ENCODE measurements around the gene UGT1A3. TPM values are rescaled to one million over a fixed set of nuclear protein-coding genes. Genes with fewer than 3 reads are reported as not detected.

UGT1A3 gene
- total RNA-seq, 5 donors from 2014 or later (not counting 1 experiment from before 2014, with no cell fraction given): not detected

DNA sequence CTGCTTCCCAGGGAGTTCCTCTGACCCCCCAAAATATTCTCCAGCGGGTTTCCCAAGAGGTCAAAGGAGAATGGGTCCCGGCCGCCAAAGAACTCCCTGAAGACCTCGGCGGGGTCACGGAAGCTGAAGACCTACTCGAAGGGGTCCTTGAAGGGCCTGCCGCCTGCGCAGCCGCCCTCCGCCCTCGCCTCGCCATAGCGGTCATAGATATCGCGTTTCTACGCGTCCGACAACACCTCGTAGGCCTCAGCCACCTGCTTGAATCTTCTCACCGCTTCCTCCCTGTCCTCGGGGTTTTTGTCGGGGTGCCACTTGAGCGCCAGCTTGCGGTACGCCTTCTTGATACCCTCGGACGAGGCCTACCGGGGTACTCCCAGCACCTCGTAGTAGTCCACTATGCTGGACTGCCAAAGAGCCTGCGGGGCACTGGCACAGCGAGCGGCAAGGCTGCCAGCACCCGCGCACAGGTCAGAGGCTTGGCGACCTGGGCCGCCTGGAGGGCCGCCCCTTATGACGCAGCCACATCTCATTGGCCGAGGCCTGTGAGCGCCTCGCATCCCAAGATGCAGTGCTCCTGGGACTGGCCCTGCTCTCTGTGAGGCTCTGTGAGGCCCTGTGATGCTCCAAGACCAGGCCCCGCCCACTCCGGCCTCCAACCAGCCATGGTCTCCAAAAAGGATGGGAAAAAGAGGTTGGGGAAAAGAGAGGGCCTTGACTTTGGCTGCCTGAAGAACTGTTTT is 26.2 kb downstream of the UGT1A3 start:
- DNase-seq (no peak), ATAC-seq (replicated peaks in 1 of 4) (no peak)
- Histone ChIP-seq H3K27me3 (replicated peaks in 1 of 2; ENCODE audit: control insufficient read depth in 2 of 2, extremely low read depth in 1 of 2, insufficient read depth in 2 of 2, low read length in 1 of 2) (peaks cover 0 to 6% of the 10 kb centered on the region in 2 experiments), H3K4me3 (ENCODE audit: control insufficient read depth in 1 of 2, extremely low read depth in 1 of 2, low read length in 1 of 2) (no peak overlapping the region), H3K36me3 (ENCODE audit: control insufficient read depth in 2 of 2, extremely low read depth in 1 of 2, insufficient read depth in 1 of 2, low read length in 1 of 2) (no peaks in the 10 kb centered on the region), H3K9me3 (no peaks in the 10 kb centered on the region), H3K27ac (ENCODE audit: low read length) (no peak overlapping the region), H3K4me1 (ENCODE audit: control insufficient read depth in 1 of 2, extremely low read depth in 1 of 2, insufficient read depth in 2 of 2, low read length in 2 of 2) (no peaks in the 10 kb centered on the region)
- ChIA-PET CTCF (no interaction called here), POLR2A (no interaction called here)
- no peaks in the 10 kb centered on the region for H3K4me1 Mint-ChIP-seq
- no peaks in the 10 kb centered on the region for H3K36me3 Mint-ChIP-seq
- peaks cover 7 to 14% of the 10 kb centered on the region in 2 donors for H3K27me3 Mint-ChIP-seq
- no peak overlapping the region for H3K27ac Mint-ChIP-seq
- WGBS (ENCODE audit: insufficient coverage): 91% methylated on average over 35 of the region's 44 CpGs
- no peak overlapping the region for H3K4me3 Mint-ChIP-seq
- H3K9me3 Mint-ChIP-seq: peaks cover 2 to 15% (median 6%) of the 10 kb centered on the region in 3 donors

DNA sequence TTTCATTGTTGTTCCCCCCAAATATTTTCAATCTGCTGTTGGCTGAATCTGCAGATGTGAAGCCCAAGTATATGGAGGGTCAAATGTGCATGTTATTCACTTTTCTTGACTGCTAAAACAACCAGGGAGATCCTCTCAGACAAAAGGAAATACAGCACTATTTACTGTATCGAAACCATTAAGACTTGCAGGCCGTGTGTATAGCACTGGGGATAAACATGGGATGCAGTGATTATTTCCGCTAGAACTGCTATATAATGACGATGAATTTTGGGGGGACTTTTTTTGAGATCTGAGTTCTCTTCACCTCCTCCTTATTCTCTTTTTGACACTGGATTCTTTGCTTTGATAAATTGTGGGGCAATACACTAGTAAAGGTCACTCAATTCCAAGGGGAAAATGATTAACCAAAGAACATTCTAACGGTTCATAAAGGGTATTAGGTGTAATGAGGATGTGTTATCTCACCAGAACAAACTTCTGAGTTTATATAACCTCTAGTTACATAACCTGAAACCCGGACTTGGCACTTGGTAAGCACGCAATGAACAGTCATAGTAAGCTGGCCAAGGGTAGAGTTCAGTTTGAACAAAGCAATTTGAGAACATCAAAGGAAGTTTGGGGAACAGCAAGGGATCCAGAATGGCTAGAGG is 27.7 kb downstream of the UGT1A3 start:
- no peak for ATAC-seq (replicated peaks in 1 of 4)
- CTCF ChIA-PET: no interaction called here

DNA sequence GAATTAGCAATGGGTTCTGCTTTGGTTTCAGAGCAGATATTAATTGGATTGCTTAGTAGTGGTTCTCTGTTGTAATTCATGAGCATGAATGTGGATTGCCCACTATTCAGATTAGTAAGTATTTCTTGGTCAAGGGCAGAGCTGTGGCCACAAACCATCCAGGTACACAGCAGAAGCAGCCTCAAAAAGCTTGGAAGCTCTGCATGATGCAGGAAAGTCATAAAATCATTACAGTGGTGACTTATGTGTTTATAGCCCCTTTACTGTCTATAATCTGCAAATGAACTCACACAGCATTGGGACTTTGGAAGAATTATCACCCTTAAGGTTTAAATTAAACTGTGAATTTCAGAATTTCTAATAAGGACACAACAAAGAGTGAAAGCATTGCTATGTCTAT is 29.3 kb downstream of the UGT1A3 start:
- Histone ChIP-seq H3K27ac (ENCODE audit: low read length) (no peak overlapping the region), H3K4me3 (ENCODE audit: control insufficient read depth in 1 of 2, extremely low read depth in 1 of 2, low read length in 1 of 2) (no peak overlapping the region), H3K9me3 (no peaks in the 10 kb centered on the region), H3K36me3 (ENCODE audit: control insufficient read depth in 2 of 2, extremely low read depth in 1 of 2, insufficient read depth in 1 of 2, low read length in 1 of 2) (no peaks in the 10 kb centered on the region), H3K27me3 (replicated peaks in 1 of 2; ENCODE audit: control insufficient read depth in 2 of 2, extremely low read depth in 1 of 2, insufficient read depth in 2 of 2, low read length in 1 of 2) (peaks cover 0 to 2% of the 10 kb centered on the region in 2 experiments), H3K4me1 (ENCODE audit: control insufficient read depth in 1 of 2, extremely low read depth in 1 of 2, insufficient read depth in 2 of 2, low read length in 2 of 2) (no peaks in the 10 kb centered on the region)
- POLR2A ChIA-PET: no interaction called here
- no peak for ATAC-seq (replicated peaks in 1 of 4)
- no peaks in the 10 kb centered on the region for H3K36me3 Mint-ChIP-seq
- H3K4me1 Mint-ChIP-seq: no peaks in the 10 kb centered on the region
- H3K27me3 Mint-ChIP-seq: peaks cover 0 to 8% of the 10 kb centered on the region in 2 donors
- CTCF ChIA-PET: no interaction called here
- no peak overlapping the region for H3K27ac Mint-ChIP-seq
- no peak overlapping the region for H3K4me3 Mint-ChIP-seq
- no peaks in the 10 kb centered on the region for H3K9me3 Mint-ChIP-seq
- DNase-seq: no peak

More for the DNA sequence above, 27.7 kb downstream of the UGT1A3 start:
- POLR2A ChIA-PET: no interaction called here
- H3K4me1 Mint-ChIP-seq: no peaks in the 10 kb centered on the region
- H3K4me3 Mint-ChIP-seq: no peak overlapping the region
- 83% methylated on average over 1 of the region's 7 CpGs for WGBS (ENCODE audit: insufficient coverage)
- H3K27me3 Mint-ChIP-seq: peaks cover 0 to 14% of the 10 kb centered on the region in 2 donors
- no peaks in the 10 kb centered on the region for H3K9me3 ChIP-seq
- H3K27ac ChIP-seq (ENCODE audit: low read length): no peak overlapping the region
- H3K27me3 ChIP-seq (replicated peaks in 1 of 2; ENCODE audit: control insufficient read depth in 2 of 2, extremely low read depth in 1 of 2, insufficient read depth in 2 of 2, low read length in 1 of 2): peaks cover 0 to 2% of the 10 kb centered on the region in 2 experiments
- DNase-seq: no peak
- H3K27ac Mint-ChIP-seq: no peak overlapping the region
- H3K9me3 Mint-ChIP-seq: peaks cover 0 to 4% (median 3%) of the 10 kb centered on the region in 3 donors
- no peak overlapping the region for H3K4me3 ChIP-seq (ENCODE audit: control insufficient read depth in 1 of 2, extremely low read depth in 1 of 2, low read length in 1 of 2)
- H3K4me1 ChIP-seq (ENCODE audit: control insufficient read depth in 1 of 2, extremely low read depth in 1 of 2, insufficient read depth in 2 of 2, low read length in 2 of 2): no peaks in the 10 kb centered on the region
- H3K36me3 Mint-ChIP-seq: no peaks in the 10 kb centered on the region
- no peaks in the 10 kb centered on the region for H3K36me3 ChIP-seq (ENCODE audit: control insufficient read depth in 2 of 2, extremely low read depth in 1 of 2, insufficient read depth in 1 of 2, low read length in 1 of 2)

DNA sequence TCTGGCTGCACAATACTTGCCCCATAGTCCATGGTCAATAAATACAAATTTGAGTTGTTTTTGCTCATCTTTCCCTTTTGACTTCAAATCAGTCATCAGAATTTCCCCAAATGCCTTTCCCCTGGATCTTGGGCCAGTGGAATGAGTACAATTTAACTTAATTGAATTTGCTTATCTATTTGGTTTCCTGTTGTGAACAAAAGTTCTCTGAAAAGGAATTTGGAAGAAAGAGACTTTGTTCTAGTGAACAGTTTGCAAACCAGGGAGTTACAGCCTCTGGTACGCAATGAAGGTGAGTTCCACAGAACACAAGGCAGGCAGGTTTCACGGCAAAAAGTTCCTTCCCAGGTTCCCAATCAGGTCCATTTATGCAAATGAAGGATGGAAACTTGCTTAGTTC is 30.0 kb downstream of the UGT1A3 start:
- H3K9me3 Mint-ChIP-seq: no peaks in the 10 kb centered on the region
- no peaks in the 10 kb centered on the region for H3K36me3 Mint-ChIP-seq
- WGBS (ENCODE audit: insufficient coverage): no CpG with 5 or more reads among the region's 2 CpGs
- H3K27me3 Mint-ChIP-seq: peaks cover 5 to 14% of the 10 kb centered on the region in 2 donors
- H3K27ac Mint-ChIP-seq: no peak overlapping the region
- no peak for ATAC-seq (replicated peaks in 1 of 4)
- Histone ChIP-seq H3K9me3 (no peaks in the 10 kb centered on the region), H3K4me1 (ENCODE audit: control insufficient read depth in 1 of 2, extremely low read depth in 1 of 2, insufficient read depth in 2 of 2, low read length in 2 of 2) (no peaks in the 10 kb centered on the region), H3K27me3 (replicated peaks in 1 of 2; ENCODE audit: control insufficient read depth in 2 of 2, extremely low read depth in 1 of 2, insufficient read depth in 2 of 2, low read length in 1 of 2) (peaks cover 0 to 2% of the 10 kb centered on the region in 2 experiments), H3K4me3 (ENCODE audit: control insufficient read depth in 1 of 2, extremely low read depth in 1 of 2, low read length in 1 of 2) (no peak overlapping the region), H3K36me3 (ENCODE audit: control insufficient read depth in 2 of 2, extremely low read depth in 1 of 2, insufficient read depth in 1 of 2, low read length in 1 of 2) (no peaks in the 10 kb centered on the region), H3K27ac (ENCODE audit: low read length) (no peak overlapping the region)
- H3K4me1 Mint-ChIP-seq: no peaks in the 10 kb centered on the region
- DNase-seq: no peak
- POLR2A ChIA-PET: no interaction called here
- H3K4me3 Mint-ChIP-seq: no peak overlapping the region
- CTCF ChIA-PET: no interaction called here

DNA sequence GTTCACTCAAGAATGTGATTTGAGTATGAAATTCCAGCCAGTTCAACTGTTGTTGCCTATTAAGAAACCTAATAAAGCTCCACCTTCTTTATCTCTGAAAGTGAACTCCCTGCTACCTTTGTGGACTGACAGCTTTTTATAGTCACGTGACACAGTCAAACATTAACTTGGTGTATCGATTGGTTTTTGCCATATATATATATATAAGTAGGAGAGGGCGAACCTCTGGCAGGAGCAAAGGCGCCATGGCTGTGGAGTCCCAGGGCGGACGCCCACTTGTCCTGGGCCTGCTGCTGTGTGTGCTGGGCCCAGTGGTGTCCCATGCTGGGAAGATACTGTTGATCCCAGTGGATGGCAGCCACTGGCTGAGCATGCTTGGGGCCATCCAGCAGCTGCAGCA is 31.2 kb downstream of the UGT1A3 start, which contains the start of gene UGT1A1:
Gene UGT1A1 (plus strand): TSS at position 228 of the 400 bp plus-strand sequence. CDS start 18 bp downstream, at position 246.
- 90% methylated on average over 6 of the region's 6 CpGs for WGBS (ENCODE audit: insufficient coverage)
- Mint-ChIP-seq H3K27ac (no peak within 1 kb of the TSS), H3K4me3 (no peak within 1 kb of the TSS), H3K9me3 (no peaks in the 10 kb centered on the region), H3K27me3 (peaks cover 12 to 16% of the 10 kb centered on the region in 2 donors), H3K36me3 (no peaks in the 10 kb centered on the region), H3K4me1 (no peaks in the 10 kb centered on the region)
- ChIA-PET CTCF (no interaction called here), POLR2A (no interaction called here)
- H3K9me3 ChIP-seq: no peaks in the 10 kb centered on the region
- no peaks in the 10 kb centered on the region for H3K36me3 ChIP-seq (ENCODE audit: control insufficient read depth in 2 of 2, extremely low read depth in 1 of 2, insufficient read depth in 1 of 2, low read length in 1 of 2)
- H3K27me3 ChIP-seq (replicated peaks in 1 of 2; ENCODE audit: control insufficient read depth in 2 of 2, extremely low read depth in 1 of 2, insufficient read depth in 2 of 2, low read length in 1 of 2): peaks cover 0 to 4% of the 10 kb centered on the region in 2 experiments
- ATAC-seq (replicated peaks in 1 of 4) (no peak), DNase-seq (no peak)
- H3K4me1 ChIP-seq (ENCODE audit: control insufficient read depth in 1 of 2, extremely low read depth in 1 of 2, insufficient read depth in 2 of 2, low read length in 2 of 2): no peaks in the 10 kb centered on the region
- H3K27ac ChIP-seq (ENCODE audit: low read length): no peak within 1 kb of the TSS
- no peak within 1 kb of the TSS for H3K4me3 ChIP-seq (ENCODE audit: control insufficient read depth in 1 of 2, extremely low read depth in 1 of 2, low read length in 1 of 2)

DNA sequence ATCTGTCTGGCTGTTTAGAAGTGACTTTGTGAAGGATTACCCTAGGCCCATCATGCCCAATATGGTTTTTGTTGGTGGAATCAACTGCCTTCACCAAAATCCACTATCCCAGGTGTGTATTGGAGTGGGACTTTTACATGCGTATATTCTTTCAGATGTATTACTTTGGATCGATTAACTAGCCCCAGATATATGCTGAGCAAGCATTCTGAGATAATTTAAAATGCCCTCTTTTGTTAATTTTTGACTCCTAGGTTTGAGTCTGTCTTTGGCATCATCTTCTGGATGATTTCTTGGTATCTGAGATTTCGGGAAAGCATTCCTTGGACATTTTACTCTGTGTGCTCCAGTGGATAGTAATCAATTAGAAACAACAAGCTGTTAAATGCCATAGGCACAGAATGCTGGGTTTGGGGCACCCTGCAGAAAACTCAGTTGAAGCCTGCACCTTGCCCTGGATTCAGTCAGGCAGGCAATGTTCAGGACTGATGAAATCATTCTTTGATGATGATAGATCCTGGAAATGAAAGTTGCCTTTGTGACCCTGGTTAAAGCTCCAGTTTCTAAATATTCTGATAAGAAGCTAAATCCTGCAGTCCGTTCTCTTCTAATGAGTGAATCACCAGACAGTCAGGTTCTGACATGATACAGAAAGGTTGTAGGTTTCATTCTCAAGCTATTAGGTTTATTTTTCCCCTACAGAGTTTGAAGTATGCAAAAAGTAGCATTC is 32.4 kb downstream of the UGT1A3 start:
- Mint-ChIP-seq H3K27me3 (peaks cover 19 to 22% of the 10 kb centered on the region in 2 donors), H3K36me3 (no peaks in the 10 kb centered on the region), H3K27ac (no peak overlapping the region), H3K9me3 (no peaks in the 10 kb centered on the region), H3K4me1 (no peaks in the 10 kb centered on the region), H3K4me3 (no peak overlapping the region)
- Histone ChIP-seq H3K4me3 (ENCODE audit: control insufficient read depth in 1 of 2, extremely low read depth in 1 of 2, low read length in 1 of 2) (no peak overlapping the region), H3K27ac (ENCODE audit: low read length) (no peak overlapping the region), H3K27me3 (replicated peaks in 1 of 2; ENCODE audit: control insufficient read depth in 2 of 2, extremely low read depth in 1 of 2, insufficient read depth in 2 of 2, low read length in 1 of 2) (peaks cover 0 to 10% of the 10 kb centered on the region in 2 experiments), H3K9me3 (no peaks in the 10 kb centered on the region), H3K4me1 (ENCODE audit: control insufficient read depth in 1 of 2, extremely low read depth in 1 of 2, insufficient read depth in 2 of 2, low read length in 2 of 2) (no peaks in the 10 kb centered on the region), H3K36me3 (ENCODE audit: control insufficient read depth in 2 of 2, extremely low read depth in 1 of 2, insufficient read depth in 1 of 2, low read length in 1 of 2) (no peaks in the 10 kb centered on the region)
- POLR2A ChIA-PET: no interaction called here
- ATAC-seq (replicated peaks in 1 of 4): no peak
- no peak for DNase-seq
- WGBS (ENCODE audit: insufficient coverage): 50% methylated on average over 1 of the region's 4 CpGs
- CTCF ChIA-PET: no interaction called here
